ENCODE results near the gene CCDC183.
"Not testable (repeated sequence)": the region's sequence is repeated elsewhere in the genome, so short reads cannot be mapped to it uniquely, and the experiment has no call there.

Gene CCDC183

DNA sequence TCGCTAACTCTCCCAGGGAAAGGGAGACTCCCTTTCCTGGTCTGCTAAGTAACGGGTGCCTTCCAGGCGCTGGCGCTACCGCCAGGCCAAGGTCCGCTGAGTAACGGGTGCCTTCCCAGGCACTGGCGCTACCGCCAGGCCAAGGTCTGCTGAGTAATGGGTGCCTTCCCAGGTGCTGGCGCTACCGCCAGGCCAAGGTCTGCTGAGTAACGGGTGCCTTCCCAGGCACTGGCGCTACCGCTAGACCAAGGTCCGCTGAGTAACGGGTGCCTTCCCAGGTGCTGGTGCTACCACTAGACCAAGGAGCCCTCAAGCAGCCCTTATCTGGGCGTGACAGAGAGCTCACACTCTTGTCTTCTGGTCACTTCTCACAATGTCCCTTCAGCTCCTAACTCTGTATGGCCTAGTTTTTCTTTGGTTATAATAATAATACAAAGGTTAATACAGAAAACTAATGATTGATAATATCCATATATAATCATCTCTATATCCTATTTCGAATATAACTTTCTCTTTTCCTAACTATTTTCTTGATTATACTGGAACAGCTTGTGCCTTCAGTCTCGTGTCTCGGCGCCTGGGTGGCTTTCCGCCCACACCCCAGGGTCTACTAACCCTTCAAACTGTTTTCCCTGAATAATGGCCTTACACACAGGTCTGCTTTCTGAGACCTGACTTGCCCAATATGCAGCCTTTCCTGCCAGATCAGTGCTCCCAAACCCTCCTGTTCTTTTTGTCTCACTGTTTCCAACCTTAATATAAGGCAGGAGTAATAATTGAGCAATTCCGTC lies 10.4 kb upstream of the CCDC183 start:
- not testable (repeated sequence) for DNase-seq (ENCODE audit: low read depth)

DNA sequence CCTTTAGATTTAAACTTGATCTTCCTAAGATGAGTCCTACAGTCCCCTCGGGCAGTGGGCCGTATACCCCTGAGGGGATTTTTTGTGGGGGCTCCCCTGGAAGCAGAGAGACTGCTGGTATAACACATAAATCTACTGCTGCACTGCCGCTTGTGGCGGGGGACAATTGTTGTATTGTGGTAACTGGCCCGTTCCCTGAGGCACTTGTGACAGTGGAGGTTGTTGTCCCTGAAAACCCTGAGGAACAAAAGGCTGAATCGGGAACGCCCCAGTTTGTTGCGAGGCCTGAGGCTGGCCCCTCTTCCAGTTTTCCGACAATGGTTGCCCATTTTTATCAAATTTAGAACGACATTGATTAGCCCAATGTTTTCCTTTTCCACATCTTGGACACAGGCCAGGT lies 9.7 kb upstream of the CCDC183 start:
- DNase-seq (ENCODE audit: low read depth): no peak

DNA sequence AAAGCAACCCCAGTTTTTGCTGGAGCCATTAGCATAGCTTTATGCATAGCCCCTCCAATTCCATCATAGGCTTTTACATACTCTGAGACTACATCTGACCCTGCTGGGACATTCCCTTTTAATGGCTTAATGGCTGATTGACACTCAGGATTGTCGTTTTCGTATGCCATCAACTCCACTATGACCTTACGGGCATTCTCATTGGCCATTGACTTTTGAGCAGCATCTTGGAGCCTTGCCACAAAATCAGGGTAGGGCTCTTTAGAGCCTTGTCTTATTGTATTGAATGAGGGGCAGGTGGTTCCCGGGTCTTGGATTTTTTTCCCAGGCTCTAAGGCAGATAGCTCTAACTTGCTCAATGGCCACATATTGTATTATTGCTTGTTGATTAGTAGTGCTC lies 9.2 kb upstream of the CCDC183 start:
- DNase-seq (ENCODE audit: low read depth): not testable (repeated sequence)

DNA sequence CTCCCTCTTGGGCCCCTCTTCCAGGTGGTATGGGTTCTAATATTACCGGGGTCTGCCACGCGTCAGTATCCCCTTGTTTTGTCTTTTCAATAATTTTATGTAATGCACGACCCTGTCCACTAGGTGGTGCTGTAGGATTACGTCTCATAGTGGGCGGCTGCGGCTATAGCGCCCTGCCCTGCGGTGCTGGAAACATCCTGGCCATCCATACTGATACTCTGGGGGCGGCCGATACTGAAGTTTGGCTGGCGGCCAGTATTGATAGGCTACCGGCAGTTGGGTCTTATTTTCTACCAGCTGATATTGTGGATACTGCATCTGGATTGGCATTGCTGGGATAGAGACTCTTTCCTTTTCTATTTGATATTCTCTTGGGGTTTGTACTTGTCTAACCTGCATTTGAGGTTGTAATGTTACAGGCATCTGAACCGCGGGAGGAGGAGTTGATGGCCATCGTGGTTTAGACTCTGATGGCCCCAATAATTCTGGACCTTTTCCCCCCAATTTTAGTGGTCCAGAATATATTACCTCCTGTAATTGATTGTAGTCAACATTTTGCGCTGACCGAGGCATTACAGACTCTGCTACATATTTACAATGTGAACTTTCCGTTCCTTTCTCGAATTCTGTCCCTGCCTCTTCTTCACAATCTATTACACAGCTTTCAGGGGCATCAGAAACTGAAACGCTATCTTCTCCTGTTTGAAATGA lies 8.3 kb upstream of the CCDC183 start:
- no peak for DNase-seq (ENCODE audit: low read depth)

DNA sequence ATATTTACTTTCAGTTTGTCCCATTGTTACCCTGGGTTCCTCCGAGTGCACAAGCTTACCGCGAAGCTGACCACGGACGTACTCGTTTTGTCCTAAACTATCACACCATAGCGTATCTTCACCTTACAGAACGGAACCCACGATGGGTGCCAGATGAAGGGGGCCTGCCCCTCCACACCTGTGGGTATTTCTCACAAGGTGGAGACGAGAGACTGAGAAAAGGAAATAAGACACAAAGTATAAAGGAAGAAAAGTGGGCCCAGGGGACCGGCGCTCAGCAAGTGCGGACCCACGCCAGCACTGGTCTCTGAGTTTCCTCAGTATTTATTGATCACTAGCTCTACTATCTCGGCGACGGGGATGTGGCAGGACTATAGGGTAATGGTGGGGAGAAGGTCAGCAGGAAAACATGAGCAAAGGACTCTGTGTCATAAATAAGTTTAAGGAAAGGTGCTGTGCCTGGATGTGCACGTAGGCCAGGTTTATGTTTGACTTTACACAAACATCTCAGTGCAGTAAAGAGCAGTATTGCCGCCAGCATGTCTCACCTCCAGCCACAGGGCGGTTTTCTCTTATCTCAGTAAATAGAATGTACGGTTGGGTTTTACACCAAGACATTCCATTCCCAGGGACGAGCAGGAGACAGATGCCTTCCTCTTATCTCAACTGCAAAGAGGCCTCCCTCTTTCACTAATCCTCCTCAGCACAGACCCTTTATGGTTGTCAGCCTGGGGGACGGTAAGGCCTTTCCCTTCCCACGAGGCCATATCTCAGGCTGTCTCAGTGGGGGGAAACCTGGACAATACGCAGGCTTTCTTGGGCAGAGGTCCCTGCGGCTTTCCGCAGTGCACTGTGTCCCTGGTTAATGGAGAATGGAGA lies 7.3 kb upstream of the CCDC183 start:
- not testable (repeated sequence) for DNase-seq (ENCODE audit: low read depth)

DNA sequence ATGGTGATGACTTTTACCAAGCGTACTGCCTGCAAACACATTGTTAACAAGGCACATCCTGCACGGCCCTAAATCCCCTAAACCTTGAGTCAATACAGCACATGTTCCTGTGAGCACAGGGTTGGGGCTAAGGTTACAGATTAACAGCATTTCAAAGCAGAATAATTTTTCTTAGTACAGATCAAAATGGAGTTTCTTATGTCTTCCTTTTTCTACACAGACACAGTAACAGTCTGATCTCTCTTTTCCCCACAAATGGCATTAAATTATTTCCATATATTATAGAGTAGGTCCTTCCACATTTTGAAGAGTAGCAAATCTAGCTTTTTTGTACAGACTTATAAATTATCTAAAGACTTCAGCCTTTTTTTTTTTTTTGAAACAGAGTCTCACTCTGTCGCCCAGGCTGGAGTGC lies 6.6 kb upstream of the CCDC183 start:
- DNase-seq (ENCODE audit: low read depth): no peak

DNA sequence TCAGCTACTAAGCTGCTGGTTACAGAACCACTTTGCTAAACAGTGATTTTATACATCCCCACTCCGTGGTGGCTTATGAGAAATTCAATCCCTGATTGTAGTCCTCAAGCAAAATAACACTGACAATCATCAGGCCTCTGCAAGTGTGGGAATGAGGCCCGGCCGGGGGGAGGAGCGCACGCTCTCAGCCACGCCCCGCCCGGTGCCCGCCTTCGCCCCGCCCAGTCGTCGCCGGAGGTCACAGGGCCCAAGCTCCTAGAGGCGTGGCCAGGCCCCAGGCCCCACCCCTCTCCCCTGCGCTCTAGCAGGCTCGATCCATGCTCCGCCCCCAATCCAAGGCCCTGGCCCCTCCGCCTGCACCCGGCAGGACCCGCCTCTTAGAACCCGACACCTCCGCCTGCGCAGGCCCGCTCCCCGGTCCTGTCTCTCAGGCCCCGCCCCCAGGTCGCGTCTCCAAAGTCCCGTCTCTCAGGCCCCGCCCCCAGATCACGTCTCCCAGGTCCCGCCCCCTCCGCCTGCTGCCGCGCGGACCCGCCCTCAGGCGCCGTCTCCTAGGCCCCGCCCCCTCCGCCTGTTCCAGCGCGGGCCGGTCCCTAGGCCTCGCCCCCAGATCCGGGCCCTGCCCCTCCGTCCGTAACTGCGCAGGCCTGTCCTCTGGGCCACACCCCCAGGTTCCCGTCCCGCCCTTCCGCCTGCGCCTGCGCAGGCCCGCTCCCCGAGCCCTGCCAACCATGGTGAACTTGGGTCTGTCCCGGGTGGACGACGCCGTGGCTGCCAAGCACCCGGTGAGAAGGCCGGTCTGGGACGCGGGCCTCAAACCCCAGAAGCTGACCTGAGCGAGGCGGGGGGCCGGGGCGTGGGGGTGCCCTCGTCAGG lies 5.3 kb upstream of the CCDC183 start, which contains the start of gene TMEM141:
TSS of gene TMEM141 (plus strand) at position 705 of the 876 bp plus-strand sequence. CDS start at position 732, 27 bp downstream.
- DNase-seq (ENCODE audit: low read depth): peak; percentile 94

DNA sequence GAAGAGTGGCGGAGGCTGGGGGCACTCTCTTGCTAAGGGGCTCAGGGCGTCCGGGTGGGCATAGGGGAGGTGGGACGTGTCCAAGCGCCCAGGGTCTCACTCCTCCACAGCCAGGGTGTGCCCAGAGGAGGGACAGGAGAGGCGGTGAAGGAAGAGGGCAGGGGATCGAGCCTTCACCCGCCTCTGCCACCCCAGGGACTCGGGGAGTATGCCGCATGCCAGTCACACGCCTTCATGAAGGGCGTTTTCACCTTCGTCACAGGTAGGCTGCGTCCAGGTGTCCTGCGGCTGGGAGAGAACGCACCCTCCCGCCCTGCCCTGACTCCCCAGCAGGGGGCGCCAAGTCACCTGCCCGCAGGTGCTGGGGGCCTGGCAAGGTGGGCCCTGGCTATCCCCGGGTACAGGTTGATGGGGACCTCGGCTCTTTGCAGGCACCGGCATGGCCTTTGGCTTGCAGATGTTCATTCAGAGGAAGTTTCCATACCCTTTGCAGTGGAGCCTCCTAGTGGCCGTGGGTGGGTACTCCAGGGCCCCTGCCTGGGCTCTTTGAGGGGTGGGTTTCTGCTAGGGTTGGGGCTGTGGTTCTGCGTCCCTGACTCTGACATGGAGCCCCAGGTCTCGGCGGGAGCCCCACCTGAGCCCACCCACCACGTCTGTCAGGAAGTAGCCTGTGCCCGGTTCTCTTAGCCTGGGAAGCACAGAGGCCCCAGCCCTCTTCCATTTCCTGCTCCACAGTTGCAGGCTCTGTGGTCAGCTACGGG lies 4.4 kb upstream of the CCDC183 start:
- DNase-seq (ENCODE audit: low read depth): no peak

DNA sequence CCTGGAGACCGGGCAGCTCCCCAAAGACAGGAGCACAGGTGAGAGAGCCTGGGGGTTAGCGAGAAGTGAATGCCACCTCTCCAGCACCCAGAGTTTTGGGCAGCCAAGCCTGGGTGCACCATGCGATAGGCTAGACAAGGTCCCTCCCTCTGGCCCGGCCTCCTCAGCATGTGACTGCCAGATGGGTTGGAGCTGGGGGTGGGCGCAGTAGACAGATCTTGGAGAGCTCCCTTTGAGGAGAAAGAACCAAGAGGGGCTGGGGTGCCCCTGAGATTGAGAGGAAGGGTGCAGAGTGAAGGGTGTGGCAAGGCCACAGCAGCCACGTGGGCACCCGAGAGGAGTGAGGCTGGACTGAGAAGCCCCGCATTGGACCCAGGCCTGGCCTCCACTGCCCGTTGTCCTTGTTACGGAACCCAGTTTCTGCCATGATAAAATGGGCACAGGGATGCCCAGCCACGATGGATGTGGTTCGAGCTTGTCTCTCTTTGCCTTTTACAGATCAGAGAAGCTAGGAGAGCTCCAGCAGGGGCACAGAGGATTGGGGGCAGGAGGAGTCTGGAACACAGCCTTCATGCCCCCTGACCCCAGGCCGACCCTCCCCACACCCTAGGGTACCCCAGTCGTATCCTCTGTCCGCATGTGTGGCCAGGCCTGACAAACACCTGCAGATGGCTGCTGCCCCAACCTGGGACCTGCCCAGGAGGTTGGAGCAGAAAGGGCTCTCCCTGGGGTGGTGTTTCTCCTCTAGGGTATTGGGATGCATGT lies 3.6 kb upstream of the CCDC183 start:
- DNase-seq (ENCODE audit: low read depth): no peak

DNA sequence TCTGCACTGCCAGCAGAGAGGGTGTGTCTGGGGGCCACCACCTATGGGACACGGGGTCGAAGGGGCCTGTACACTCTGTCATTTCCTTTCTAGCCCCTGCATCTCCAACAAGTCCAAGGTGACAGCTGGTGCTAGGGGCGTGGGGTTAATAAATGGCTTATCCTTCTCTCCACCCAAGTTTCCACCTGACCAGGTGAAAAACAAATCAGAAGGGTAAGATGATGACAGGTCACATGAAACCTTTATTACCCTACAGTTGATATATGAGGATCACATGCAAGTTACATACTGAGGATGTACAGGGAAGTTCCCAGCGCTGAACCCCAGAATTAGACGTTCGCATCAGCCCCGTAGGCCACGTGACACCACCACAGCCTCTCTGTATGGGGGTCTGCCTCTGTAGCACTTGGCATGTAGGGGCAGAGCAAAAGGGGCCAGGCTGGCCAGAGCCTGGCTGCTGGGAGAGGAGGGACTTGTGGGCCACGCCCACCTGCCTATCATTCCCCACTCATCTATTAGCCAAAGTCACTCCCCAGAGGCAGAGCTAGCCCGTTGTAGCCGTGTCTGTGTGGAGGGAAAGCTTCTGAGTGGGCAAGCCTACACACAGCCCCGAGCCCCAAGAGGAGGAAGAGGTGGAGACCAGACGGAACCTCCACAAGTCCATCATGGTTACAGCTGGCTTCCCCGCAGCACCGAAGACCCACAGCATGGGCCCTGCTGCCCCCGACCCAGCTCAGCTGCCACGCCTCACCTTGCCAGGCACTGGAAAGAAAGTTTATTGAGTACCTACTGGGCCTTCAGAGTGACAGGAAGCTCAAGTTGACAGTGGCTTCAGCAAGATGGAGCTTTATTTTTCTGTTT lies 2.8 kb upstream of the CCDC183 start:
- no peak for DNase-seq (ENCODE audit: low read depth)

DNA sequence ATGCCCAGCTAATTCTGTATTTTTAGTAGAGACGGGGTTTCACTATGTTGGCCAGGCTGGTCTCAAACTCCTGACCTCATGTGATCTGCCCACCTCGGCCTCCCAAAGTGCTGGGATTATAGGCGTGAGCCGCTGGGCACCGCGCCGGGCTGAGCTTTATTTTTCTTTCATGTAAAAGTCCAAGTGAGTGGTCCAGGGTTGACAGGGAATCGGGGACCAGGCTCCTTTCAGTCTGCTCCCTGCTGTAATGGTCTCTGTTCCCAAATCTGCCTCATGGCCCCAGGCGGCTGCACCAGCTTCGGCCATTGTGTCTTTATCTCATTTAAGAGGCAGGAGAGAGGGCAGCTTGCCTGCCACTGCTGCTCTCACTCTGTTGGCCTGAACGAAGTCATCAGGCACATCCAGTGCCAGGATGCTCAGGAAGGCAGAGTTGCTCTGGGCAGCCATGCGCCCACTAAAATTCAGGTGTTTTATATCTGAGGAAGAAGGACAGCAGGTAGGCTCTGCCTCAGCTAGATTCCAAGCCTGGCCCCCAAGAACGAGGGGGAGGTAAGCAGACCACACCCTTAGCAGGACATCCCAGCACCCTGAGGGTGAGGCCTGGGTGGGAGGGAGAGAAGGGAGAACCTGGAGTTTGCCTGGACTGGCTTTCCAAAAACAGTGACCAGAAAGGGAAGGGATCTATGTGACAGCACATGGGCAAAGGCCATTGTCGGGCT lies 1.7 kb upstream of the CCDC183 start:
- DNase-seq (ENCODE audit: low read depth): no peak

DNA sequence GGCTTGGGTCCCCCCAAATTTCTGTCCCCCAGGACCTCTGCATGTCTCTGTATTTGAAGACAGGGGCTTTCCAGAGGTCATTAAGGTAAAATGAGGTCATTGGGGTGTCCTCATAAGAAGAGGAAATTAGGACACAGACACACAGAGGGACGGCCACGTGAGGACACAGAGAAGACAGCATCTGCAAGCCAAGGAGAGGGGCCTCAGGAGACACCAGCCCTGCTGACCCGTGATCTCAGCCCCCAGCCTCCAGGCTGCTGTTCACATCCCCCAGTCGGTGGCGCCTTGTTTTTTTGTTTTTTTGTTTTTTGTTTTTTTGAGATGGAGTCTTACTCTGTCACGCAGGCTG lies 1.2 kb upstream of the CCDC183 start:
- no peak for DNase-seq (ENCODE audit: low read depth)

DNA sequence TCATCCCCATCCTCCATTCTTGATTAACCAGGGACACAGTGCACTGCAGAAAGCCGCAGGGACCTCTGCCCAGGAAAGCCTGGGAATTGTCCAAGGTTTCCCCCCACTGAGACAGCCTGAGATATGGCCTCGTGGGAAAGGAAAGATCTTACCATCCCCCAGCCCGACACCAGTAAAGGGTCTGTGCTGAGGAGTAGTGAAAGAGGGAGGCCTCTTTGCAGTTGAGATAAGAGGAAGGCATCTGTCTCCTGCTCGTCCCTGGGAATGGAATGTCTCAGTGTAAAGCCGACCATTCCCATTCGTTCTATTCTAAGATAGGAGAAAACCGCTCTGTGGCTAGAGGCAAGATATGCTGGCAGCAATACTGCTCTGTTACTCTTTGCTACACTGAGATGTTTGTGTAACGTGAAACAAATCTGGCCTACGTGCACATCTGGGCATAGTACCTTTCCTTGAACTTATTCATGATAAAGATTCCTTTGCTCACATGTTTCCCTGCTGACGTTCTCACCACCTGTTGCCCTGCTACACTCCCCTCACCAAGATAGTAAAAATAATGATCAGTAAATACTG lies 723 bp downstream of the CCDC183 start:
- not testable (repeated sequence) for DNase-seq (ENCODE audit: low read depth)

DNA sequence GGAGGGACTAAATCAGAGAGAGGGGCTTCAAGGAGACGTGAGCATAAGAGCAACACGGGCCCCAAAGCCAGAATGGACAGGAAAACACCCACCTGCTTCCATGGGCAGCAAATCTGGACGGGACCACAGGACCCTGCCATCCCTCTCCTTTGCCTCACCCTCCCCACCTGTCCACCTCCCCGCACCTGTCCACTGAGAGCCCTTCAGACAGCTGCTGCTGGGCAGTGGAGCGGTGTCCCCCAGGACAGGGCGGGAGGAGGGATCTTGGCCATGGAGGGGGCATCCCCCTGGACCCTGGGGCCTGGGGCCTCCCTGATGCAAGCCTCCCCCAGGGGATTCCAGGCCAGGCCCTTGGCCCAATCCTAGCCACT lies 2.6 kb downstream of the CCDC183 start:
- no peak for DNase-seq (ENCODE audit: low read depth)

DNA sequence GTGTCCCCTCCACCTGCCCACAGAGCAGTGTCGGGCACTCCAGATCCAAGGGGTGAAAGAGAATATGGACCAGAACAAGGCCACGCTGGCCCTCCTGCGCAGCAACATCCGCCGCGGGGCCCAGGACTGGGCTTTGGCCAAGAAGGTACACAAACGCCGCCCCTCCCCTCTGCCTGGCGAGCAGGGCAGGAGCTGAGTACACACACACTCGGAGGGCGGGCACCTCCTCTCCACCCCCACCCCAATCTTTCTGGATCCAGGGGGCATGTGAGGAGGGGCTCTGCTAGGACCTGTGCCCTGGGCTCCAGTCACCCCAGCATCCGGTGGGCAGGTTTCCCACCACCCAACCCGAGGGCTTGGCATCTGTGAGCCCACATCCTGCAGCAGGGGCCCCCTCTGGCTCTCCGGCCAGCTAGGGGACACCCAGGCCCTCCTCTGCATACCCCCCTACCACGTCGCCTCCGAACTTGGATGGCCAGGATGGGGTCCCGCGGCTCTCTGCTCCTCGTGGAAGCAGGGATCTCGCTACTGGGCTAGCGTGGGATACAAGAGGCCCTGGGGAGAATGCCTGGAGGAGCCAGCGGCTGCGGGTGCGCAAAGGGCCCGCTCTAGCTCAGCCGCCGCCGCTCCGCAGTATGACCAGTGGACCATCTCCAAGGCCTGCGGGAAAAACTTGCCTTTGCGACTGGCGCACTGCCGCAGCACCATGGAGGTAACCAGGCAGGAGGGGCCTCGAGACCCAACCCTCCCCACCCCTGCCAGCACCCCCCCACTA lies 3.1 kb downstream of the CCDC183 start:
- no peak for DNase-seq (ENCODE audit: low read depth)

DNA sequence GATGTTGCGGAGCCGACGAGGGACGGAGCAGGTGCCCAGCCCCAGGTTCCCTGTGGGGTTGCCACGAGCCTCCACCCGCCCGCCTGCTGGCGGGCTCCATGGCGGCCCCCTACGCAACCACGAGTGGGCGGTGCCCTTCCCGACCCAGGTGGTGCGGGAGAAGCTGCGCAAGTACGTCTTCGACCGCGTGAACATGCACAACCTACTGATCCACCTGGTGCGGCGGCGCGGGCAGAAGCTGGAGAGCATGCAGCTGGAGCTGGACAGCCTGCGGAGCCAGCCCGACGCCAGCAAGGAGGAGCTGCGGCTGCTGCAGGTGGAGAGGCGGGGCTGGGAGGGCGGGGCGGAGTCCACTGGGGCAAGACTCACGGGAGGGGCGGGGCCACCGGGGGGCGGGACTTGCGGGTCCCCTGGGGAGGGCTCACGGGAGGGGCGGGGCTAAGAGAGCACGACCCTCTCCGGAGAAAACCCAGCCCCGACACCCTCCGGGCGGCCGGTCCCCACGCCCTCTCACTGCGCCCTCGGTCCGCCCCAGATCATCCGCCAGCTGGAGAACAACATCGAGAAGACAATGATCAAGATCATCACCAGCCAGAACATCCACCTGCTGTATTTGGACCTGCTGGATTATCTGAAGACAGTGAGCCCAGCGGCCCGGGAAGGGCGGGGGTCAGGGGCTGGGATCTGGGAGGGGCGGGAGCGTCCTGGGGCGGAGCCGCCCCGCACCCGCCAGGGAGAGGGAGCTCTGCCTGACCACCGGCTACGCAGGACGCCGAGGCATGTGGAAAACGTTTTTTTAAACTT lies 3.9 kb downstream of the CCDC183 start:
- DNase-seq (ENCODE audit: low read depth): no peak

All from non-pigmented ciliary epithelial cell (primary cell).